OCI-LY7 (cell line): ENCODE results near the gene PHF13. TPM values are rescaled to one million over a fixed set of nuclear protein-coding genes. Genes with fewer than 3 reads are reported as not detected.
"Not testable (repeated sequence)": the region's sequence is repeated elsewhere in the genome, so short reads cannot be mapped to it uniquely, and the experiment has no call there.

Experiments used
- BruUV-seq: library from RNA; stranded (reverse); fragments of 400-500 nt; replicated peaks from 2 replicates; lab custom pipeline; 2021; lab: Mats Ljungman, UMichigan
- CTCF ChIA-PET: fragments of 300-600 bp; sonication (Branson Sonifier 250); formaldehyde crosslinking; loops from one replicate; lab custom pipeline; 2022; ENCODE audit warnings: antibody characterized with exemption; ENCODE audit not compliant: unreplicated experiment; lab: Charles Lee
- POLR2A ChIA-PET: fragments of 300-600 bp; sonication (Branson Sonifier 250); formaldehyde crosslinking; loops from one replicate; lab custom pipeline; 2022; ENCODE audit warnings: antibody characterized with exemption; lab: Charles Lee
- DNase-seq: peaks from one replicate; pipeline ENCODE4 v3.0.0-alpha.2; 2015; ENCODE audit warnings: low spot score
- H2AFZ ChIP-seq: fragments of 200-600 bp; sonication (generic), shearing (Covaris generic); 2 replicates; pipeline ENCODE4 v1.6.1; 2014; ENCODE audit warnings: mild to moderate bottlenecking, antibody characterized with exemption, low read length, moderate library complexity
- H3K27ac ChIP-seq: fragments of 200-600 bp; sonication (generic); 2 replicates; pipeline ENCODE4 v1.5.1; 2014; ENCODE audit warnings: mixed run types, low read depth, mild to moderate bottlenecking, moderate library complexity, low read length, inconsistent platforms; ENCODE audit not compliant: poor library complexity, severe bottlenecking
- H3K36me3 ChIP-seq: fragments of 200-600 bp; sonication (generic); 2 replicates; pipeline ENCODE4 v1.6.1; 2014; ENCODE audit warnings: mild to moderate bottlenecking, antibody characterized with exemption, low read length, moderate library complexity, mixed read lengths; ENCODE audit not compliant: insufficient read depth
- H3K4me1 ChIP-seq: fragments of 200-600 bp; sonication (generic); 2 replicates; pipeline ENCODE4 v1.5.1; 2014; ENCODE audit warnings: mild to moderate bottlenecking, low read length; ENCODE audit not compliant: insufficient read depth, poor library complexity, severe bottlenecking
- H3K4me2 ChIP-seq: fragments of 200-600 bp; sonication (generic); 2 replicates; pipeline ENCODE4 v1.6.1; 2014; ENCODE audit warnings: mild to moderate bottlenecking, low read length
- H3K4me3 ChIP-seq: fragments of 200-600 bp; sonication (generic); 2 replicates; pipeline ENCODE4 v1.5.1; 2014; ENCODE audit warnings: mild to moderate bottlenecking, low read depth, low read length; ENCODE audit not compliant: poor library complexity, severe bottlenecking
- H3K79me2 ChIP-seq: fragments of 200-600 bp; sonication (generic); 2 replicates; pipeline ENCODE4 v1.6.1; 2016; ENCODE audit warnings: low read depth, mild to moderate bottlenecking, low read length, moderate library complexity, mixed read lengths; ENCODE audit not compliant: insufficient read depth
- H3K9me2 ChIP-seq: fragments of 200-600 bp; sonication (generic); 2 replicates; pipeline ENCODE4 v1.6.1; 2016; ENCODE audit warnings: mild to moderate bottlenecking, low read length, mixed read lengths; ENCODE audit not compliant: insufficient read depth
- H3K9me3 ChIP-seq: fragments of 200-600 bp; sonication (generic); 2 replicates; pipeline ENCODE4 v1.6.1; 2014; ENCODE audit warnings: mild to moderate bottlenecking, mixed run types, low read length, mixed read lengths
- H4K20me1 ChIP-seq: fragments of 200-600 bp; sonication (generic); 2 replicates; pipeline ENCODE4 v1.6.1; 2014; ENCODE audit warnings: mild to moderate bottlenecking, antibody characterized with exemption, low read length, moderate library complexity, mixed read lengths; ENCODE audit not compliant: insufficient read depth
- EZH2phosphoT487 ChIP-seq: fragments of 200-600 bp; sonication (generic); IDR thresholded peaks from 2 replicates; pipeline ENCODE4 v1.6.1; 2018; ENCODE audit warnings: low read depth, borderline replicate concordance, mild to moderate bottlenecking, mixed run types, antibody characterized with exemption, low read length, moderate library complexity, mixed read lengths
- intact Hi-C: fragments of 100-400 bp; cut with micrococcal nuclease; formaldehyde crosslinking; loops from one replicate; pipeline ENCODE4 v1.10.0; 2022; ENCODE audit not compliant: unreplicated experiment
- total RNA-seq, 2 experiments: library from RNA; depleted of rRNA in 1 of 2; stranded (reverse); fragments of >200 nt in 1 of 2; shearing (Covaris generic) in 1 of 2; gene quantifications; 2 replicates each; pipeline ENCODE4 v1.2.3, GENCODE V29; 2014 to 2022
- TF ChIP-seq, protein P1 (sequence below): fragments of 200-600 bp; sonication (generic); conservative IDR thresholded peaks from 2 replicates; pipeline ENCODE4 v1.5.1; 2014; ENCODE audit warnings: mild to moderate bottlenecking, antibody characterized with exemption, low read length, moderate library complexity, mixed read lengths

Gene PHF13
- total RNA-seq, 2 experiments from 2014 or later: 5.3 to 14.7 TPM

DNA sequence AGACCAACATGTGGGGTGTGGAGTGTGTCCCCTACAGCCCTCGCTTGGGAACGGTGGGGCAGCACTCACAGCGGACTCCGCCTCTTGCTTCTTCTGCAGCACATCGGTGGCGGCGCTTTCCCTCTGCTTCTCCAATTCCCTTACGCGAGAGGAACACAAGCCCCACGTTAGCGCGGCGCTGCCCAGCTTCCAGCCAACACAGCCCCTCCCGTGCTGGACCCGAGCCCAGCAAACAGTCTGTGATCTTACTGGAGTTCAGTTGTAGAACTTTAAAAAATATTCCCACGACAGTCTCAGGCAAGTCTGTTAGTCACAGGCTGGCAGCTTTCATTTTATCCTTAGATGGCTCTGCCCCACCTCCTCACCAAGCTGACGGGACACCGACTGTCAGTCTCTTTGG lies 24.7 kb downstream of the PHF13 start:
- ChIA-PET POLR2A (no interaction called here), CTCF (no interaction called here)
- Histone ChIP-seq H3K79me2 (no peaks in the 10 kb centered on the region), H3K27ac (no peak overlapping the region), H2AFZ (no peak overlapping the region), H3K4me3 (no peak overlapping the region), H3K4me1 (no peaks in the 10 kb centered on the region), H3K4me2 (no peak overlapping the region), H4K20me1 (no peaks in the 10 kb centered on the region), H3K36me3 (peaks cover 93% of the 10 kb centered on the region), H3K9me3 (no peaks in the 10 kb centered on the region), H3K9me2 (no peaks in the 10 kb centered on the region)
- intact Hi-C loops: no loop called here
- no peak for DNase-seq
- no peak for TF ChIP-seq EZH2phosphoT487
- no TSS peak for BruUV-seq

DNA sequence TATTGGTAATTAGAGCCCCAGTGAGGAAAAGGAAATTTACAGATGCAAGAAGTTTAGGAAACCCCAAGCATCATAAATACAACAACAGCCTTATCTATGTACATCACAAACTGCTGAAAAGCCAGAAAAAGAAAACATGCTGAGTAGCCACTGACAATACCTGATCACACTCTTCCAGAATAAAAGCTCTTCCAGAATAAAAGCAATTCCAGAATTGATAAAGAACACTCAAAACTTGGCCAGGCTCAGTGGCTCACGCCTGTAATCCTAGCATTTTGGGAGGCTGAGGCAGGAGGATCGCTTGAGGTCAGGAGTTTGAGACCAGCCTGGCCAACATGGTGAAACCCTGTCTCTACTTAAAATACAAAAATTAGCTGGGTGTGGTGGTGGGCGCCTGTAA lies 27.3 kb downstream of the PHF13 start:
- H3K9me3 ChIP-seq, DNase-seq, intact Hi-C loops, BruUV-seq, H3K4me1 ChIP-seq, H3K79me2 ChIP-seq, H4K20me1 ChIP-seq, CTCF ChIA-PET, H3K9me2 ChIP-seq, H3K27ac ChIP-seq, H2AFZ ChIP-seq, POLR2A ChIA-PET, H3K4me3 ChIP-seq, H3K4me2 ChIP-seq: not testable (repeated sequence)
- H3K36me3 ChIP-seq: peaks cover 92% of the 10 kb centered on the region

DNA sequence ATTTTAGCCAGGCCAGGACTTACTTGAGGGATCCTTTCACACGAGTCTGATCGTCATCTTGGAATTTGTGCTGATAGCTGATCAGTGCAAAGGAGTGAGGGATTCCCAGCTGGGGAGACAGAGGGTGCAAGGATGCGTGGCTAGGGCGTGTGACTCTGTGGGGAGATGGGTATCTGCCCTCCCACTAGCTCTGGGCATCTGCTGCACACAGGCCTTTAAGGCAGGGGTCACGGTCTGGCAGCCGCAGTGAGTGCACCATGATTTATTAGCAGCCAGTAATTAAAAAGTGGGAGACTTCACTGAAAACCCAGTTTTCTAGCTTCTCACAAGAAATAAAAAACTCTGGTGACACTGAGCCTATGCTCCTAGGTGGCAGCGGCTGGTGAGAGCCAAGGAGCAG lies 31.5 kb downstream of the PHF13 start:
- Histone ChIP-seq H3K9me2 (no peaks in the 10 kb centered on the region), H3K36me3 (peaks cover 63% of the 10 kb centered on the region), H4K20me1 (no peaks in the 10 kb centered on the region), H2AFZ (no peak overlapping the region), H3K9me3 (no peaks in the 10 kb centered on the region), H3K27ac (no peak overlapping the region), H3K4me3 (no peak overlapping the region), H3K4me1 (no peaks in the 10 kb centered on the region), H3K79me2 (no peaks in the 10 kb centered on the region), H3K4me2 (no peak overlapping the region)
- ChIA-PET POLR2A (interaction anchor here (0.5 kb wide), 1 partner anchor 260 kb away, joined by 3 read pairs; no protein-coding TSS in a partner anchor), CTCF (no interaction called here)
- DNase-seq: no peak
- TF ChIP-seq EZH2phosphoT487: no peak
- TF ChIP-seq, protein P1, sequence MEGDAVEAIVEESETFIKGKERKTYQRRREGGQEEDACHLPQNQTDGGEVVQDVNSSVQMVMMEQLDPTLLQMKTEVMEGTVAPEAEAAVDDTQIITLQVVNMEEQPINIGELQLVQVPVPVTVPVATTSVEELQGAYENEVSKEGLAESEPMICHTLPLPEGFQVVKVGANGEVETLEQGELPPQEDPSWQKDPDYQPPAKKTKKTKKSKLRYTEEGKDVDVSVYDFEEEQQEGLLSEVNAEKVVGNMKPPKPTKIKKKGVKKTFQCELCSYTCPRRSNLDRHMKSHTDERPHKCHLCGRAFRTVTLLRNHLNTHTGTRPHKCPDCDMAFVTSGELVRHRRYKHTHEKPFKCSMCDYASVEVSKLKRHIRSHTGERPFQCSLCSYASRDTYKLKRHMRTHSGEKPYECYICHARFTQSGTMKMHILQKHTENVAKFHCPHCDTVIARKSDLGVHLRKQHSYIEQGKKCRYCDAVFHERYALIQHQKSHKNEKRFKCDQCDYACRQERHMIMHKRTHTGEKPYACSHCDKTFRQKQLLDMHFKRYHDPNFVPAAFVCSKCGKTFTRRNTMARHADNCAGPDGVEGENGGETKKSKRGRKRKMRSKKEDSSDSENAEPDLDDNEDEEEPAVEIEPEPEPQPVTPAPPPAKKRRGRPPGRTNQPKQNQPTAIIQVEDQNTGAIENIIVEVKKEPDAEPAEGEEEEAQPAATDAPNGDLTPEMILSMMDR: no peak
- BruUV-seq: no TSS peak
- intact Hi-C loops: no loop called here
